Measurements from ENCODE around the gene CNN2. TPM values are rescaled to one million over a fixed set of nuclear protein-coding genes. Genes with fewer than 3 reads are reported as not detected.

CNN2 gene
- total and polyA plus RNA-seq, 9 of the 15 experiments (the other 6 are each of a cell fraction or from before 2014, with no cell fraction given) = 12.1 to 174 (median 52.7) TPM

DNA sequence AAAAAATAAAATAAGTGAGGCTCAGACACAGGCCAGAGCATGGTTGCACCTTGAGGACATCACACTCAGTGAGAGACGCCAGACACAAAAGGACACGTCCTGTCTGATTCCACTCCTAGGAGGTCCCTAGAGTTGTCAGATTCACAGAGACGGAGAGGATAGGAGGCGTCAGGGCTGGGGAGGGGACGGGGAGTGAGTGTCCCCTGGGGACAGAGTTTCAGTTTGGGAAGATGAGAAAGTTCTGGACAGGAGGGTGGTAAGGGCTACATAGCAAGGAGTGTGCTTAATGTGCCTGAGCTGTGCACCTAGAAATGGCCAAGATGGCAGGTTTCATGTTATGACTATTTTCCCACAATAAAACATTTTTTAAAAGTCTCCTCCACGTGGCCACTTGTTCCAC is 28.3 kb upstream of the CNN2 start (continued):
- TF ChIP-seq, protein P1, sequence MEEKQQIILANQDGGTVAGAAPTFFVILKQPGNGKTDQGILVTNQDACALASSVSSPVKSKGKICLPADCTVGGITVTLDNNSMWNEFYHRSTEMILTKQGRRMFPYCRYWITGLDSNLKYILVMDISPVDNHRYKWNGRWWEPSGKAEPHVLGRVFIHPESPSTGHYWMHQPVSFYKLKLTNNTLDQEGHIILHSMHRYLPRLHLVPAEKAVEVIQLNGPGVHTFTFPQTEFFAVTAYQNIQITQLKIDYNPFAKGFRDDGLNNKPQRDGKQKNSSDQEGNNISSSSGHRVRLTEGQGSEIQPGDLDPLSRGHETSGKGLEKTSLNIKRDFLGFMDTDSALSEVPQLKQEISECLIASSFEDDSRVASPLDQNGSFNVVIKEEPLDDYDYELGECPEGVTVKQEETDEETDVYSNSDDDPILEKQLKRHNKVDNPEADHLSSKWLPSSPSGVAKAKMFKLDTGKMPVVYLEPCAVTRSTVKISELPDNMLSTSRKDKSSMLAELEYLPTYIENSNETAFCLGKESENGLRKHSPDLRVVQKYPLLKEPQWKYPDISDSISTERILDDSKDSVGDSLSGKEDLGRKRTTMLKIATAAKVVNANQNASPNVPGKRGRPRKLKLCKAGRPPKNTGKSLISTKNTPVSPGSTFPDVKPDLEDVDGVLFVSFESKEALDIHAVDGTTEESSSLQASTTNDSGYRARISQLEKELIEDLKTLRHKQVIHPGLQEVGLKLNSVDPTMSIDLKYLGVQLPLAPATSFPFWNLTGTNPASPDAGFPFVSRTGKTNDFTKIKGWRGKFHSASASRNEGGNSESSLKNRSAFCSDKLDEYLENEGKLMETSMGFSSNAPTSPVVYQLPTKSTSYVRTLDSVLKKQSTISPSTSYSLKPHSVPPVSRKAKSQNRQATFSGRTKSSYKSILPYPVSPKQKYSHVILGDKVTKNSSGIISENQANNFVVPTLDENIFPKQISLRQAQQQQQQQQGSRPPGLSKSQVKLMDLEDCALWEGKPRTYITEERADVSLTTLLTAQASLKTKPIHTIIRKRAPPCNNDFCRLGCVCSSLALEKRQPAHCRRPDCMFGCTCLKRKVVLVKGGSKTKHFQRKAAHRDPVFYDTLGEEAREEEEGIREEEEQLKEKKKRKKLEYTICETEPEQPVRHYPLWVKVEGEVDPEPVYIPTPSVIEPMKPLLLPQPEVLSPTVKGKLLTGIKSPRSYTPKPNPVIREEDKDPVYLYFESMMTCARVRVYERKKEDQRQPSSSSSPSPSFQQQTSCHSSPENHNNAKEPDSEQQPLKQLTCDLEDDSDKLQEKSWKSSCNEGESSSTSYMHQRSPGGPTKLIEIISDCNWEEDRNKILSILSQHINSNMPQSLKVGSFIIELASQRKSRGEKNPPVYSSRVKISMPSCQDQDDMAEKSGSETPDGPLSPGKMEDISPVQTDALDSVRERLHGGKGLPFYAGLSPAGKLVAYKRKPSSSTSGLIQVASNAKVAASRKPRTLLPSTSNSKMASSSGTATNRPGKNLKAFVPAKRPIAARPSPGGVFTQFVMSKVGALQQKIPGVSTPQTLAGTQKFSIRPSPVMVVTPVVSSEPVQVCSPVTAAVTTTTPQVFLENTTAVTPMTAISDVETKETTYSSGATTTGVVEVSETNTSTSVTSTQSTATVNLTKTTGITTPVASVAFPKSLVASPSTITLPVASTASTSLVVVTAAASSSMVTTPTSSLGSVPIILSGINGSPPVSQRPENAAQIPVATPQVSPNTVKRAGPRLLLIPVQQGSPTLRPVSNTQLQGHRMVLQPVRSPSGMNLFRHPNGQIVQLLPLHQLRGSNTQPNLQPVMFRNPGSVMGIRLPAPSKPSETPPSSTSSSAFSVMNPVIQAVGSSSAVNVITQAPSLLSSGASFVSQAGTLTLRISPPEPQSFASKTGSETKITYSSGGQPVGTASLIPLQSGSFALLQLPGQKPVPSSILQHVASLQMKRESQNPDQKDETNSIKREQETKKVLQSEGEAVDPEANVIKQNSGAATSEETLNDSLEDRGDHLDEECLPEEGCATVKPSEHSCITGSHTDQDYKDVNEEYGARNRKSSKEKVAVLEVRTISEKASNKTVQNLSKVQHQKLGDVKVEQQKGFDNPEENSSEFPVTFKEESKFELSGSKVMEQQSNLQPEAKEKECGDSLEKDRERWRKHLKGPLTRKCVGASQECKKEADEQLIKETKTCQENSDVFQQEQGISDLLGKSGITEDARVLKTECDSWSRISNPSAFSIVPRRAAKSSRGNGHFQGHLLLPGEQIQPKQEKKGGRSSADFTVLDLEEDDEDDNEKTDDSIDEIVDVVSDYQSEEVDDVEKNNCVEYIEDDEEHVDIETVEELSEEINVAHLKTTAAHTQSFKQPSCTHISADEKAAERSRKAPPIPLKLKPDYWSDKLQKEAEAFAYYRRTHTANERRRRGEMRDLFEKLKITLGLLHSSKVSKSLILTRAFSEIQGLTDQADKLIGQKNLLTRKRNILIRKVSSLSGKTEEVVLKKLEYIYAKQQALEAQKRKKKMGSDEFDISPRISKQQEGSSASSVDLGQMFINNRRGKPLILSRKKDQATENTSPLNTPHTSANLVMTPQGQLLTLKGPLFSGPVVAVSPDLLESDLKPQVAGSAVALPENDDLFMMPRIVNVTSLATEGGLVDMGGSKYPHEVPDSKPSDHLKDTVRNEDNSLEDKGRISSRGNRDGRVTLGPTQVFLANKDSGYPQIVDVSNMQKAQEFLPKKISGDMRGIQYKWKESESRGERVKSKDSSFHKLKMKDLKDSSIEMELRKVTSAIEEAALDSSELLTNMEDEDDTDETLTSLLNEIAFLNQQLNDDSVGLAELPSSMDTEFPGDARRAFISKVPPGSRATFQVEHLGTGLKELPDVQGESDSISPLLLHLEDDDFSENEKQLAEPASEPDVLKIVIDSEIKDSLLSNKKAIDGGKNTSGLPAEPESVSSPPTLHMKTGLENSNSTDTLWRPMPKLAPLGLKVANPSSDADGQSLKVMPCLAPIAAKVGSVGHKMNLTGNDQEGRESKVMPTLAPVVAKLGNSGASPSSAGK (IDR thresholded peaks at IDR 0.05) = no peak
- TF ChIP-seq MCM3 (IDR thresholded peaks at IDR 0.05) (no peak), BRD4 (IDR thresholded peaks at IDR 0.05) (no peak), STAT5A (IDR thresholded peaks at IDR 0.05; ENCODE audit: borderline replicate concordance, low read length) (no peak), FUS (optimal IDR thresholded peaks at IDR 0.05; ENCODE audit: low read depth, low read length) (no peak), ZNF589 (CRISPR knock-in tag; IDR thresholded peaks at IDR 0.05; ENCODE audit: low read depth) (no peak), SP1 (CRISPR knock-in tag; IDR thresholded peaks at IDR 0.05) (no peak), ZNF347 (CRISPR knock-in tag; IDR thresholded peaks at IDR 0.05; ENCODE audit: low read depth) (no peak)
